ENCODE data around the gene ACSL4. TPM values are rescaled to one million over a fixed set of nuclear protein-coding genes. Genes with fewer than 3 reads are reported as not detected.

Gene ACSL4
- total and polyA plus RNA-seq, 10 donors: 10.8 to 109 (median 49.7) TPM

DNA sequence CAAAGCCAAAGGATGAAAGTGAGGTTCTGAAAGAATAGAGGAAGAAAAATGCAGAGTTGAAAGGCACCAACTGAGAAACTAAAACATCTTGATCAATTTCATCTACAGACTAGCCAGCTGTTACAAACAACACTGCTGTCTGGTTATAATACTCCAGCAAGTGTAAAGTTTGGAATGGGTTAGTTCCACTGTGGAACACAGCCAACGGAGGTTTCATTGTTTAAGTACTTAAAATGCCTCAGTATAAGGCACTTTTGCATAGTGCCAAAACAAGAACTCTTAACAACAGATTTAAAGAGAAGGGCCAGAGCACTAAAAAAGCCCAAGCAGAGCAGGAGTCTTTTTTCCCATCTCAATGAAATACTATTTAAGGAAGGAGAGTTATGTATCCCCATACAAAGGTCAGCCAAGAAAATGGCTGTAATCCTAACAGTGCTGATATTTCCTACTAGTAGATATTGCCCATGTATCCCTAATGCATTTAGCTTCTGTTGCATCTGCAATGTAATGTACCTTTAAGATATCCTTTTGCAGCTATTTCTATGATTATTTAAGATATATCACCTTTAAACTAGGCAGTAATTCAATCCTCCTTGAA is 16.5 kb downstream of the ACSL4 start:
- H3K4me3 ChIP-seq: no peak overlapping the region
- peaks cover 0 to 63% (median 16%) of the 10 kb centered on the region in 6 donors for H3K4me1 ChIP-seq
- no peaks in the 10 kb centered on the region for H3K9me3 ChIP-seq
- H3K27ac ChIP-seq: peak overlapping the region in 2 of 8 donors; percentile 1 to 34
- H3K27me3 ChIP-seq (replicated peaks in 1 of 7): no peaks in the 10 kb centered on the region
- TF ChIP-seq POLR2AphosphoS5 (IDR thresholded peaks at IDR 0.05): no peak
- no peaks in the 10 kb centered on the region for H3K36me3 ChIP-seq
- DNase-seq: no peak
- intact Hi-C loops (cut with DNase I; ENCODE audit: low total_unique reads): no loop called here
- WGBS, 5 donors: 42 to 81% (median 54%) methylated on average over 1 of the region's 1 CpG

- H3K27me3 ChIP-seq (replicated peaks in 1 of 7): no peaks in the 10 kb centered on the region
- H3K36me3 ChIP-seq: no peaks in the 10 kb centered on the region
- H3K9me3 ChIP-seq: no peaks in the 10 kb centered on the region
- DNase-seq: no peak
- peaks cover 0 to 72% (median 20%) of the 10 kb centered on the region in 6 donors for H3K4me1 ChIP-seq
- 35 to 57% (median 44%) methylated on average over 1 of the region's 1 CpG for WGBS, 5 donors
- H3K4me3 ChIP-seq: no peak overlapping the region
- no peak for TF ChIP-seq CTCF (IDR thresholded peaks at IDR 0.05 in 8 of 11, conservative IDR thresholded peaks at IDR 0.05 in 3 of 11)
- TF ChIP-seq POLR2AphosphoS5 (IDR thresholded peaks at IDR 0.05): no peak
- no peak for TF ChIP-seq POLR2A (IDR thresholded peaks at IDR 0.05)
- intact Hi-C loops (cut with DNase I; ENCODE audit: low total_unique reads): loop anchor here (5.0 kb wide), 1 partner anchor 143 kb away; no protein-coding TSS in a partner anchor
- H3K27ac ChIP-seq: peak overlapping the region in 2 of 8 donors; percentile 5 to 23
These were observed 18.6 kb downstream of the ACSL4 start for GRCh38 chrX:109714340-109714958.

GRCh38 chrX:109710181-109710580 is 22.9 kb downstream of the ACSL4 start:
- Histone ChIP-seq H3K27ac (peak overlapping the region in 3 of 8 donors; percentile 79 to 84 (median 83)), H3K4me3 (no peak overlapping the region), H3K36me3 (no peaks in the 10 kb centered on the region), H3K9me3 (no peaks in the 10 kb centered on the region), H3K4me1 (peaks cover 19 to 93% (median 49%) of the 10 kb centered on the region in 6 donors), H3K27me3 (replicated peaks in 1 of 7) (no peaks in the 10 kb centered on the region)
- intact Hi-C loops (cut with DNase I; ENCODE audit: low total_unique reads): loop anchor here (5.0 kb wide), 1 partner anchor 147 kb away; no protein-coding TSS in a partner anchor
- no peak for DNase-seq
- WGBS, 5 donors: 69 to 81% (median 72%) methylated on average over 2 of the region's 2 CpGs
- TF ChIP-seq POLR2AphosphoS5 (IDR thresholded peaks at IDR 0.05): no peak
- no peak for TF ChIP-seq CTCF (IDR thresholded peaks at IDR 0.05 in 8 of 11, conservative IDR thresholded peaks at IDR 0.05 in 3 of 11)
- TF ChIP-seq POLR2A (IDR thresholded peaks at IDR 0.05): no peak

- intact Hi-C loops (cut with DNase I; ENCODE audit: low total_unique reads): no loop called here
- TF ChIP-seq POLR2AphosphoS5 (IDR thresholded peaks at IDR 0.05): no peak
- TF ChIP-seq POLR2A (IDR thresholded peaks at IDR 0.05): no peak
- no peak for TF ChIP-seq CTCF (IDR thresholded peaks at IDR 0.05 in 8 of 11, conservative IDR thresholded peaks at IDR 0.05 in 3 of 11)
- H3K27ac ChIP-seq: peak overlapping the region in 7 of 8 donors; percentile 48 to 84 (median 79)
- H3K4me3 ChIP-seq: peak overlapping the region in 1 of 8 donors; percentile 32
- no peaks in the 10 kb centered on the region for H3K36me3 ChIP-seq
- WGBS, 5 donors: 0 to 25% (median 16%) methylated on average over 3 of the region's 3 CpGs
- no peaks in the 10 kb centered on the region for H3K9me3 ChIP-seq
- DNase-seq: no peak
- H3K27me3 ChIP-seq (replicated peaks in 1 of 7): no peaks in the 10 kb centered on the region
- peaks cover 19 to 88% (median 49%) of the 10 kb centered on the region in 6 donors for H3K4me1 ChIP-seq
These were observed 23.9 kb downstream of the ACSL4 start for GRCh38 chrX:109709129-109709631.
